Measurements from ENCODE around the gene ACOT8. TPM values are rescaled to one million over a fixed set of nuclear protein-coding genes. Genes with fewer than 3 reads are reported as not detected.

ACOT8 gene
- polyA plus RNA-seq, 3 donors, result 40.9 to 52.4 (median 44.6) TPM

DNA sequence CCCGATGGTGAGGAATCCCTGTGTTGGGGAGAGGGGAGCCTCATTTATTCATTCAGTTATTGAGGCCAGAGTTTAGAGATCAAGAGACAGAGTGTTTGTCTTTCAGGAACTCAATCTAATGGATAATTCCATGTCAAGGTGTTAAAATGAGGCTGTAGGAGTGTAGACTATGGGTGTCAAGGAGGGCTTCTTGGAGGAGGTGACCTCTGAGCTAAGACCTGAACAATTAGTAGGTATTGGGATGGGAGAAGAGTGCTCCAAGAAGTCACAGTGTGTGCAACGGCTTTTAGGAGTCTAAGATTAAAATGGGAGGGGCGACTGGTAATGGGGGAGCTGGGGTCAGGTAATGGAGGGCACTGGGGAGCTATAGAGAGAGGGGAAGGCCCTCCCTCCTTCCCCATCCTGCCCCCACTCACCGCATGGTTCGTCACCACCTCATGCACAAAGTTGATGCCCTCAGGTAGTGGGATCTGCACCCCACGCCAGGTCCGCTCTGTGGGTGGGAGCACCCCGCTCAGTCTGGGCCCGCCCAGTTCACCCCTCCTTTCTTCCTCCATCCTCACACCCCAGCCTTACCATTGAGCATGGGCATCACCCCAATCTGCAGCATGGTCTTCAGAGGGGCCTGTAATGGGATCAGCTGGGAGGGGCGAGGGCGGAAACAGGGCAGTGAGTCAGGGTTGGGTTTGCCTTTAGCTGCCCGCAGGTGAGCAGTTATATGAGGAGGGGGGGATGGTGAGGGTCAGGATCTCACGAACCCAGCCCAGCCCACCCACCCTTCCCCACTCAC, 42.0 kb upstream of the ACOT8 start:
- no peak overlapping the region for H3K9ac ChIP-seq (ENCODE audit: insufficient read depth, low read length, poor library complexity, severe bottlenecking)
- TF ChIP-seq CTCF (IDR thresholded peaks at IDR 0.05), result no peak
- H3K27ac ChIP-seq (ENCODE audit: low read depth in 1 of 2, low read length in 2 of 2), result no peak overlapping the region
- Mint-ChIP-seq H3K27me3 (ENCODE audit: low read depth in 3 of 3) (no peaks in the 10 kb centered on the region), H3K27ac (peak overlapping the region in 2 of 7 donors; percentile 35 to 47), H3K36me3 (peaks cover 47 to 57% of the 10 kb centered on the region in 2 donors), H3K4me1 (no peaks in the 10 kb centered on the region), H3K4me3 (no peak overlapping the region), H3K9me3 (peaks cover 0 to 3% (median 0%) of the 10 kb centered on the region in 7 donors)
- H3K79me2 ChIP-seq (ENCODE audit: insufficient read depth, low read length), result peaks cover 11% of the 10 kb centered on the region
- H3K36me3 ChIP-seq (replicated peaks in 1 of 2; ENCODE audit: control insufficient read depth in 1 of 2, insufficient read depth in 2 of 2, low read length in 2 of 2), result peaks cover 50 to 53% of the 10 kb centered on the region in 2 donors
- no peak overlapping the region for H3K4me2 ChIP-seq (replicated peaks; ENCODE audit: extremely low read depth, low read length, poor library complexity, severe bottlenecking)
- DNase-seq, result no peak
- H3K27me3 ChIP-seq (ENCODE audit: control insufficient read depth in 2 of 2, insufficient read depth in 2 of 2, low read length in 2 of 2), result no peaks in the 10 kb centered on the region
- peaks cover 29% of the 10 kb centered on the region for H4K20me1 ChIP-seq (ENCODE audit: insufficient read depth, low read length)
- H2AFZ ChIP-seq (ENCODE audit: insufficient read depth, low read depth, low read length, poor library complexity, severe bottlenecking), result no peak overlapping the region
- intact Hi-C loops (cut with micrococcal nuclease), result no loop called here
- 100% methylated on average over 5 of the region's 13 CpGs for WGBS (ENCODE audit: insufficient coverage)
- H3K9me3 ChIP-seq (replicated peaks in 1 of 2; ENCODE audit: control insufficient read depth in 1 of 2, insufficient read depth in 1 of 2, low read length in 2 of 2), result no peaks in the 10 kb centered on the region
- no peak overlapping the region for H3K4me3 ChIP-seq (replicated peaks in 1 of 3; ENCODE audit: low read depth in 2 of 3, low read length in 3 of 3)
- peaks cover 0 to under 1% of the 10 kb centered on the region in 2 donors for H3K4me1 ChIP-seq (ENCODE audit: control insufficient read depth in 1 of 2, insufficient read depth in 2 of 2, low read length in 2 of 2)

GRCh38 chr20:45898285-45898684, 41.1 kb upstream of the ACOT8 start:
- Mint-ChIP-seq H3K9me3 (peaks cover 0 to 3% (median 0%) of the 10 kb centered on the region in 7 donors), H3K27me3 (ENCODE audit: low read depth in 3 of 3) (no peaks in the 10 kb centered on the region), H3K4me3 (no peak overlapping the region), H3K27ac (peak overlapping the region in 1 of 7 donors; percentile 46), H3K36me3 (peaks cover 54 to 67% of the 10 kb centered on the region in 2 donors), H3K4me1 (peaks cover 8% of the 10 kb centered on the region)
- DNase-seq, result no peak
- Histone ChIP-seq H3K4me1 (ENCODE audit: control insufficient read depth in 1 of 2, insufficient read depth in 2 of 2, low read length in 2 of 2) (peaks cover 6 to 10% of the 10 kb centered on the region in 2 donors), H3K4me3 (replicated peaks in 1 of 3; ENCODE audit: low read depth in 2 of 3, low read length in 3 of 3) (no peak overlapping the region), H3K4me2 (replicated peaks; ENCODE audit: extremely low read depth, low read length, poor library complexity, severe bottlenecking) (no peak overlapping the region), H3K27me3 (ENCODE audit: control insufficient read depth in 2 of 2, insufficient read depth in 2 of 2, low read length in 2 of 2) (no peaks in the 10 kb centered on the region), H3K9ac (ENCODE audit: insufficient read depth, low read length, poor library complexity, severe bottlenecking) (no peak overlapping the region), H3K27ac (ENCODE audit: low read depth in 1 of 2, low read length in 2 of 2) (no peak overlapping the region), H3K79me2 (ENCODE audit: insufficient read depth, low read length) (peaks cover 20% of the 10 kb centered on the region), H3K9me3 (replicated peaks in 1 of 2; ENCODE audit: control insufficient read depth in 1 of 2, insufficient read depth in 1 of 2, low read length in 2 of 2) (no peaks in the 10 kb centered on the region), H3K36me3 (replicated peaks in 1 of 2; ENCODE audit: control insufficient read depth in 1 of 2, insufficient read depth in 2 of 2, low read length in 2 of 2) (peaks cover 57 to 60% of the 10 kb centered on the region in 2 donors), H4K20me1 (ENCODE audit: insufficient read depth, low read length) (peaks cover 38% of the 10 kb centered on the region), H2AFZ (ENCODE audit: insufficient read depth, low read depth, low read length, poor library complexity, severe bottlenecking) (no peak overlapping the region)
- 94% methylated on average over 11 of the region's 12 CpGs for WGBS (ENCODE audit: insufficient coverage)
- intact Hi-C loops (cut with micrococcal nuclease), result no loop called here
- no peak for TF ChIP-seq CTCF (IDR thresholded peaks at IDR 0.05)

Data from CD14-positive monocyte (primary cell).